NCI-H1417 (cell line): ENCODE results near the gene HBP1.
"Not testable (repeated sequence)": the region's sequence is repeated elsewhere in the genome, so short reads cannot be mapped to it uniquely, and the experiment has no call there.

ENCODE experiments used
- DNase-seq, 3 experiments: peaks; one replicate each; lab custom pipeline; 2025; lab: John Stamatoyannopoulos, UW

The HBP1 gene

GRCh38 chr7:107154826-107155225 is 14.0 kb upstream of the HBP1 start:
- DNase-seq = no peak

- not testable (repeated sequence) for DNase-seq
Measured at GRCh38 chr7:107155726-107156125, 13.1 kb upstream of the HBP1 start.

- DNase-seq = no peak
Measured at GRCh38 chr7:107157091-107157490, 11.7 kb upstream of the HBP1 start.

- DNase-seq = no peak
Measured at GRCh38 chr7:107158028-107158427, 10.8 kb upstream of the HBP1 start.

- no peak for DNase-seq
Measured at GRCh38 chr7:107160389-107160788, 8.4 kb upstream of the HBP1 start.

- no peak for DNase-seq
Measured at GRCh38 chr7:107161415-107161814, 7.4 kb upstream of the HBP1 start.

- DNase-seq = no peak
Measured at GRCh38 chr7:107162475-107162874, 6.3 kb upstream of the HBP1 start.

GRCh38 chr7:107164092-107164491 is 4.7 kb upstream of the HBP1 start:
- no peak for DNase-seq

GRCh38 chr7:107165341-107165740 is 3.5 kb upstream of the HBP1 start:
- no peak for DNase-seq

GRCh38 chr7:107166736-107167426 is 1.9 kb upstream of the HBP1 start:
- peak in 2 of 3 experiments; percentile 38 to 71 for DNase-seq

- DNase-seq = peak; percentile 35 to 94 (median 89)
Measured at GRCh38 chr7:107167483-107168232, 1.1 kb upstream of the HBP1 start.

- DNase-seq = peak; percentile 96 to 99 (median 98)
Measured at GRCh38 chr7:107169120-107170050, 582 bp downstream of the HBP1 start.

- DNase-seq = no peak
Measured at GRCh38 chr7:107170051-107170915, 1.5 kb downstream of the HBP1 start.

GRCh38 chr7:107171496-107171895 is 2.7 kb downstream of the HBP1 start:
- no peak for DNase-seq

- no peak for DNase-seq
Measured at GRCh38 chr7:107172276-107173032, 3.7 kb downstream of the HBP1 start.

GRCh38 chr7:107173191-107173590 is 4.4 kb downstream of the HBP1 start:
- peak in 1 of 3 experiments; percentile 21 for DNase-seq

- DNase-seq = no peak
Measured at GRCh38 chr7:107173691-107174406, 5.0 kb downstream of the HBP1 start.

- no peak for DNase-seq
Measured at GRCh38 chr7:107179326-107180164, 10.7 kb downstream of the HBP1 start.

GRCh38 chr7:107180378-107180777 is 11.6 kb downstream of the HBP1 start:
- DNase-seq = peak in 1 of 3 experiments; percentile 18
